ENCODE results near the gene TOR1B.

DNA sequence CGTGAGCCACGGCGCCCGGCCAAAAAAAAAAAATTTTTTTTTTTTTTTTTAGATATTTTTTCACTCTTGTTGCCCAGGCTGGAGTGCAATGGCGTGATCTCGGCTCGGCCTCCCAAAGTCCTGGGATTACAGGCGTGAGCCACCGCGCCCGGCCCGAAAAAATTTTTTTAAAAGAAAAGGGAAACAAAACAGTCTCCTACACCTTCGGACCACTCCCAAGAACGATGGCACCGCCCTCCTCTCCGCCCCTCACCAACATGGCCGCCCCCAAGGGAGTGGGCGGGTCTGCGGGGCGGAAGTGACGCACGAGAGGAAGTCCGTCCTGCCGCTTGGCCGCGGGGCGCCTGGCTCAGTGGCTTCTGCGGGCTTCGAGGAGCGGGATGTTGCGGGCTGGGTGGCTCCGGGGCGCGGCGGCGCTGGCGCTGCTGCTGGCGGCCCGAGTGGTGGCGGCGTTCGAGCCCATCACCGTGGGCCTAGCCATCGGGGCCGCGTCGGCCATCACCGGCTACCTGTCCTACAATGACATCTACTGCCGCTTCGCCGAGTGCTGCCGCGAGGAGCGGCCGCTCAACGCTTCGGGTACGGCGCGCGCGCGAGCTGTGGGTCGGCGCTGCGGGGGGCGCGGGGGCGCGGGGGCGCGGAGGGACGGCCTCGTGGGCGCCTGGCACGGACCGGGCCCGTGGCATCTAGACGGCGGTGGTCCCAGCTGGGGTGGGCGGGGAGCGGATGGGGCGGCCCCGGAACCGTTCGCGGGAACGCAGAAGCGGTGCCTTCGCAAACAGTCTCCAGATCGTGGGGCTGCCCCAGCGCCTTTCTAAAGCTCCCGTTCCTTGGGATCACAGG lies at the start of gene TOR1B:
- TF ChIP-seq, protein P1, sequence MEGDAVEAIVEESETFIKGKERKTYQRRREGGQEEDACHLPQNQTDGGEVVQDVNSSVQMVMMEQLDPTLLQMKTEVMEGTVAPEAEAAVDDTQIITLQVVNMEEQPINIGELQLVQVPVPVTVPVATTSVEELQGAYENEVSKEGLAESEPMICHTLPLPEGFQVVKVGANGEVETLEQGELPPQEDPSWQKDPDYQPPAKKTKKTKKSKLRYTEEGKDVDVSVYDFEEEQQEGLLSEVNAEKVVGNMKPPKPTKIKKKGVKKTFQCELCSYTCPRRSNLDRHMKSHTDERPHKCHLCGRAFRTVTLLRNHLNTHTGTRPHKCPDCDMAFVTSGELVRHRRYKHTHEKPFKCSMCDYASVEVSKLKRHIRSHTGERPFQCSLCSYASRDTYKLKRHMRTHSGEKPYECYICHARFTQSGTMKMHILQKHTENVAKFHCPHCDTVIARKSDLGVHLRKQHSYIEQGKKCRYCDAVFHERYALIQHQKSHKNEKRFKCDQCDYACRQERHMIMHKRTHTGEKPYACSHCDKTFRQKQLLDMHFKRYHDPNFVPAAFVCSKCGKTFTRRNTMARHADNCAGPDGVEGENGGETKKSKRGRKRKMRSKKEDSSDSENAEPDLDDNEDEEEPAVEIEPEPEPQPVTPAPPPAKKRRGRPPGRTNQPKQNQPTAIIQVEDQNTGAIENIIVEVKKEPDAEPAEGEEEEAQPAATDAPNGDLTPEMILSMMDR (IDR thresholded peaks at IDR 0.05): no peak
- peak; percentile 83 to 86 for TF ChIP-seq POLR2A (IDR thresholded peaks at IDR 0.05)
